ENCODE data around the gene LIX1L.

The LIX1L gene

DNA sequence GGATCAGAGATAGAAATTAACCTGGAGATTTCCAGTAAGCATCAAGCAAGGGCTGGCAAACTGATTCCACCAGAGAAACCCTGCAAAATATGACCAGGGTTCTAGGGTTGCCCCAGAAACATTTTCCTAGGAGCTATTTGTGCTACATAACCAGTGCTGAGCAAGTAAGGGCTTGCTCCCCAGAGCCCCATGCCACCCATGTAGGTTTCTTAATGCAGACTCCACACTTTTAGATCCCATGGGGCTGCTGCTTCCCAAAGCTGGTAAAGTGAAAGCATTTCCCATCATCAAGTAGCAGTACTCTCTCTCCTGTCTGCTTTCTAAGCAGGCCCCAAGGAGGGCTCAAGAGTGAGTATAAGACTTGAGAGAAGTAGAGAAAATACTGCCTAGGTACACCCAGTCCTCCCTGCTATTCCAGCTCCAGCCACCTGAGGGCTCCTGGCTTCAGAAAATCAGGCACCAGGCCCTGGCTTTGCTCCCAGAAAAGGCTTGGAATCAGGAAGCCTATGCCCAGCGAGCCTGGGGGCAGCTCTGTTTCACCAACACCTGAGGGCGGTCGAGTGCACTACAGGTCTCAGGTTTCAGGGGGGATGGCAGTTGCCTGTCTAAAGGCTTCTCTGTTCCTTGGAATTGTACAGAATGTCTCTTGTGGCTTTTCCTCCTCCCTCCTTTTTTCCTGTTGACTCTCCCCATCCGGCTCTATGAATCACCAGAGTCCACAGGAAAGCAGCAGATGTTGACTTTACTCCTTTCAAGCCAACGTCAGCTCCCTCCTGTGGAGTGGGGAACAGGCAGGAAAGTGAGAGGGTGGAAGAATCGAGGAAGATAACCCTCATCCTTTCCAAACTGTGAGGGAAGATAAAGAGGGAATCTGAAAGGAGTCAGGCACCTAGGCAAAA, 66.0 kb downstream of the LIX1L start:
- peak; percentile 99 for DNase-seq

DNA sequence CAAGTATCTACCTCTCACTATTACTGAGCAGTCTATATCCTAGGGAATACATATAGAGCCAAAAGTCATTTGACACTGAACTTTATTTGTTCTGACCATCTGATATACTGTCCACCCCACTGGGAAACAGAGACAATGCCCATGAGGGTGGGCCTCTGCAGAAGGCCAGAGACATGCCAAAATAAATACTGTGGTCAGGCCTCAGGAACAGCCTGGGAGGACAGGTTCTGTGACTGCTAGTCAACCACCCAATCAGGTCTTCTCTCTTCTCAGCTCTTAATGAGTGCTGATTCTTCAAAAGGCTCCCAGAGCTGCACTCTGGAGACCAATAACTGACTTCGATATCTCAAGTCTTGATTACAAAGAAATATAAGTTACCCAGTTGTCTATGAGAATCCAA, 66.7 kb downstream of the LIX1L start:
- no peak for DNase-seq

DNA sequence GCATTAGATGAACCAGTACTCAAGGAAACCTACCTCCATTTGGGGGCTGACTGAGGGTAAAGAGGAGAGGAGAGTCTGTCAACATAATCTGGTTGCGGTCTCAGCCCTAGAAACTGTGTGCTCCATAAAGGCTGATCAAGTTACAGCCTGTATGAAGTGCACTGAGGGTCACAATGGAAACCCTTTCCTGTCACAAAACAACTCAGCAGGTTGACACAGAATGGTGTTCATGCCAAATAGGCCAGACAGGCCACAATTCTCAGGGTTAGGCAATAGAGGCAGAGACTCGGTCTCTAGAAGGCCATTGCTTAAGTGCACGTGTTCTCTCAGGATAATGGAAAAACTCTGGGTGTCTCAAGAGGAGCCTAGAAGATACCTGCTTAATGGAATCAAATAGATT, 68.1 kb downstream of the LIX1L start:
- DNase-seq: no peak

DNA sequence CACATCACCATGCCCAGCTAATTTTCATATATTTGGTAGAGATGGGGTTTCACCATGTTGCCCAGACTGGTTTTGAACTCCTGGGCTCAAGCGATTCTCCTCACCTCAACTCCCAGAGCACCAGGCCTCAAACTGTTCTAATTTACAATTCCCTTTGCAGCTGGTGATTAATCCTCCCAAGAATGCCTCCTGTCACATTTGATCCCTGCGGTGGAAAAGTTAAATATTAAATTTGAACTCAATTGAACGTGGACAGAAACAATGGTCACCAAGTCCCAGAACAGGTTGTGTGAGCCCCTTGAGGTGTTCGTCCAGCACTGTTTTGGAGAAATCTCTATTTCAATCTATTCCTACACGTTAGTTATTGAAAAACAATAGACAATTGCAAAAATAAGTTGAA, 70.2 kb downstream of the LIX1L start:
- no peak for DNase-seq

DNA sequence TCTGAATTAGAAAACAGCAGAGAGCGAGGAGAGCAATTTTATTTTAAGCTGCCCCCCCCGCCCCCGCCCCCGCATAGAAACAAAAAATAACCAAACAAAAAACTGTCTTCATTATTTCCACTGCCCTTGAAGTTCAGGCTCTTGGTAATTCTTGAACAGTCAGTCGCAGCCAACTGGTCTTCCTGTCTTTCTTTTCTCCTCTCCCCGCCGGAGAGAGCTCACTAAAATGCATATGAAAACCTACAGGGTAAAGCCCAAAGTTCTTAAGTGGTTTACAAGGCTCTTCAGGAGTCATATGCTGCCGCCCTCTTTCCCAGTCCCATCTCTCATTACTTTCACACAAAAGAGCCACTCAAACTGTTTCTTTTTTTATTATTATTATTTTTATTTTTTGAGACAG, 71.0 kb downstream of the LIX1L start:
- DNase-seq: no peak

DNA sequence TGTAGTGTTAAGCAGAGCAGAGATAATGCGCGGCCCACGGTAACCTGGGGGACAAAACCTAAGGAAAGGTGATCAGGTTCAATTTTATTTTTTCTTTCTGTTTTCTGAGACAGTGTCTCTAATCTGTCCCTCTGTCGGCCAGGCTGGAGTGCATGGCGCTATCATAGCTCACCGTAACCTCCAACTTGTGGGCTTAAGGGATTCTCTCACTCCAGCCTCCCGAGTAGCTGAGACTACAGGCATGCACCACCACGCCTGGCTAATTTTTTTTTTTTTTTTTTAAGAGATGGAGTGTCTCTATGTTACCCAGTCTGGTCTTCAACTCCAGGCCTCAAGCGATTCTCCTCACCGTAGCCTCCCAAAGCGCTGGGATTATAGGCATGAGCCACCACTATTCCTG, 71.4 kb downstream of the LIX1L start:
- DNase-seq: no peak

DNA sequence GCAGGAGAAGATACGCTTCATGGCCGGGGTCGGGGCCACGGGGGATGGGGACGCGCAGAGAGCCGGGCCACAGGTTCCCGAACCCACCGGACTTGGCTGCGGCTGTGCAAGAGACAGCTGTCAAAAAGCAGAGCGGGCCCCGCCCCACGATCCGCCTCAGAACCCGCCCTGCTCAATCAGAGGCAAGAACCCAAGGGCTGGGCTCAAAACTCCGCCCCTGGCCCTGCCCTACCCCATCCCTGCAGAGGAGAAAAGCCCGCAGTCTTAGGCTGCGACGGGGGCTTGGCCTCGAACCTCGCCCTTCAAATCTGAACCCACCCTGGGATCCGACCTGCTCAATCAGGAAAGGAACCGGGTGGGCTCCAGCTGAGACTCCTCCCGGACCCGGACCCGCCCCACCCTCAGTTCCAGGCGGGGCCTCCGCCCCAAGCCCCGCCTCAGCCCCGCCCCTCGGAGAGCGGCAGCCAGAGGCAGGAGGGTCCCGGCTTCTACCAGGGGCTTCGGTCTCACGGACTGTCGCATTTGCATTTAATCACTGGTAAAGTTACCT, 72.0 kb downstream of the LIX1L start, which contains the start of gene ANKRD35:
TSS of gene ANKRD35 (minus strand) at position 129 of the 550 bp plus-strand sequence. CDS start at position 21, 108 bp downstream.
- DNase-seq: peak; percentile 94

DNA sequence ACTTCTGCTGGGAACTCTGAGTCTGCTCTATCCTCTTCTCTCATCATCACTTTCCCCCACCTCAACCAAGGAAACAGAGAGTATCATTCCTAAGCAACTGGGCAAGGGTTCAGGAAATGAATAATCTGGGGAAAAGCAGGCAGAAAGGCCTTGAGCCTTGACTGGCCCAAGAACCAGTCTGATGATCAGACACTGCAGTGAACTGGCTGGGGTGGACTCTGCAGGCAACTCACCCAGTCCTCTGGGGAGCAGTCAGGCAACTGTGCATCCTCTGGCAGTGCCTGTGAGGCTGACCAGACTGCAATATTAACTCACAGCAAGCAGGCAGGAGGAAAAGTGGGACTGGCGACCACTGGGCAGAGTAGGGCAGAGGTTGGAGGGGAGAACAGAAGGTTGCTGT, 73.1 kb downstream of the LIX1L start:
- DNase-seq: no peak

Data from islet precursor cell (in vitro differentiated cells).